NCI-H1694 treated with DMSO at 0.1 percent for 48 hours (cell line): Measurements from ENCODE around the gene BTBD2.
"Not testable (repeated sequence)": the region's sequence is repeated elsewhere in the genome, so short reads cannot be mapped to it uniquely, and the experiment has no call there.

Experiments
- DNase-seq: peaks from one replicate; lab custom pipeline; 2025; lab: John Stamatoyannopoulos, UW

The BTBD2 gene

GRCh38 chr19:2014131-2014571, 1.4 kb downstream of the BTBD2 start:
- DNase-seq: no peak

- DNase-seq: no peak
These were observed 1.9 kb downstream of the BTBD2 start for GRCh38 chr19:2013683-2013961.

- no peak for DNase-seq
These were observed 2.4 kb downstream of the BTBD2 start for GRCh38 chr19:2012941-2013682.

- no peak for DNase-seq
These were observed 4.3 kb downstream of the BTBD2 start for GRCh38 chr19:2011169-2011568.

GRCh38 chr19:2010135-2010668, 5.3 kb downstream of the BTBD2 start:
- DNase-seq: no peak

GRCh38 chr19:2003874-2004273, 11.6 kb downstream of the BTBD2 start:
- no peak for DNase-seq

GRCh38 chr19:1999856-2000515, 15.5 kb downstream of the BTBD2 start:
- DNase-seq: no peak

GRCh38 chr19:1998712-1999708, 16.5 kb downstream of the BTBD2 start:
- no peak for DNase-seq

GRCh38 chr19:1997353-1998233, 17.9 kb downstream of the BTBD2 start:
- DNase-seq: no peak

GRCh38 chr19:1992759-1993260, 22.7 kb downstream of the BTBD2 start:
- DNase-seq: no peak

GRCh38 chr19:1991018-1991913, 24.2 kb downstream of the BTBD2 start:
- no peak for DNase-seq

- DNase-seq: no peak
These were observed 25.1 kb downstream of the BTBD2 start for GRCh38 chr19:1990230-1991017.

- no peak for DNase-seq
These were observed 25.8 kb downstream of the BTBD2 start for GRCh38 chr19:1989513-1990229.

GRCh38 chr19:1988464-1988863, 27.1 kb downstream of the BTBD2 start:
- DNase-seq: not testable (repeated sequence)

- no peak for DNase-seq
These were observed 28.0 kb downstream of the BTBD2 start for GRCh38 chr19:1987197-1988187.

GRCh38 chr19:1986357-1987162, 29.0 kb downstream of the BTBD2 start:
- DNase-seq: no peak
